ENCODE measurements around the gene CBY1.

The CBY1 gene

GRCh38 chr22:38652859-38653258, 3.6 kb upstream of the CBY1 start:
- no peak for DNase-seq

GRCh38 chr22:38653741-38654140, 2.7 kb upstream of the CBY1 start:
- DNase-seq = no peak

- DNase-seq = no peak
Measured at GRCh38 chr22:38655519-38656255, 751 bp upstream of the CBY1 start.

GRCh38 chr22:38657045-38657909, 839 bp downstream of the CBY1 start:
- peak; percentile 63 for DNase-seq

- no peak for DNase-seq
Measured at GRCh38 chr22:38674888-38675287, 18.4 kb downstream of the CBY1 start.

- no peak for DNase-seq
Measured at GRCh38 chr22:38675833-38676232, 19.4 kb downstream of the CBY1 start.

- peak; percentile 93 for DNase-seq
Measured at GRCh38 chr22:38681582-38682335, 25.3 kb downstream of the CBY1 start, which contains the start of gene TOMM22. Gene TOMM22, plus strand, starts transcription at chr22:38681957. Its CDS starts 22 bp downstream, at chr22:38681979.

GRCh38 chr22:38684895-38685294, 28.5 kb downstream of the CBY1 start:
- no peak for DNase-seq

GRCh38 chr22:38685761-38686160, 29.3 kb downstream of the CBY1 start:
- no peak for DNase-seq

GRCh38 chr22:38689651-38690050, 33.2 kb downstream of the CBY1 start:
- no peak for DNase-seq

- no peak for DNase-seq
Measured at GRCh38 chr22:38694049-38694448, 37.6 kb downstream of the CBY1 start.

GRCh38 chr22:38694940-38695339, 38.5 kb downstream of the CBY1 start:
- no peak for DNase-seq

- peak; percentile 78 for DNase-seq
Measured at GRCh38 chr22:38696606-38697424, 40.4 kb downstream of the CBY1 start.

- DNase-seq = no peak
Measured at GRCh38 chr22:38697425-38698089, 41.1 kb downstream of the CBY1 start.

GRCh38 chr22:38698407-38699094, 42.1 kb downstream of the CBY1 start:
- DNase-seq = no peak

- no peak for DNase-seq
Measured at GRCh38 chr22:38699143-38699542, 42.7 kb downstream of the CBY1 start.

GRCh38 chr22:38699784-38700183, 43.3 kb downstream of the CBY1 start:
- DNase-seq = no peak

GRCh38 chr22:38700270-38700788, 43.9 kb downstream of the CBY1 start:
- no peak for DNase-seq

- peak; percentile 98 for DNase-seq
Measured at GRCh38 chr22:38700789-38701628, 44.6 kb downstream of the CBY1 start, which contains the start of gene JOSD1. Gene JOSD1, minus strand, starts transcription at chr22:38700943. Its CDS starts 956 bp downstream, at chr22:38699987.
